ENCODE results near the gene ADARB1.

Gene ADARB1

DNA sequence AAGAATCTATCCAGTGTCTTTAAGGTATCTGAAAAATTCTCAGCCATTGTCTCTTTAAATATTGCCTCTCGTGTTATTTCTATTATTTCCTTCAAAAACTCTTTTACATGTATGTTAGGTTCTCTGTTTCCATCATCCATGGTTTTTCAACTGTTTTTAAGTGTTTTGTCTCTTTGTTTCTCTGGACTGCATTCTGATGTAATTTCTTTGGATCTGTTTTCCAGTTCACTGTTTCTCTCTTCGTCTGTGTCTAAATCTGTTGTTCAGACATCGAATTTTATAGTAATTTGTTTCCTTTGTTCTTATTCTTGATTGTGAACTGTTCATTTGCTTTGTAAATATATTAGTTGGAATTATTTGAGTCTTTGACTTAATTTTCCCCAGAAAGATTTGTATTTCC lies 169.2 kb downstream of the ADARB1 start:
- TF ChIP-seq, protein P1, sequence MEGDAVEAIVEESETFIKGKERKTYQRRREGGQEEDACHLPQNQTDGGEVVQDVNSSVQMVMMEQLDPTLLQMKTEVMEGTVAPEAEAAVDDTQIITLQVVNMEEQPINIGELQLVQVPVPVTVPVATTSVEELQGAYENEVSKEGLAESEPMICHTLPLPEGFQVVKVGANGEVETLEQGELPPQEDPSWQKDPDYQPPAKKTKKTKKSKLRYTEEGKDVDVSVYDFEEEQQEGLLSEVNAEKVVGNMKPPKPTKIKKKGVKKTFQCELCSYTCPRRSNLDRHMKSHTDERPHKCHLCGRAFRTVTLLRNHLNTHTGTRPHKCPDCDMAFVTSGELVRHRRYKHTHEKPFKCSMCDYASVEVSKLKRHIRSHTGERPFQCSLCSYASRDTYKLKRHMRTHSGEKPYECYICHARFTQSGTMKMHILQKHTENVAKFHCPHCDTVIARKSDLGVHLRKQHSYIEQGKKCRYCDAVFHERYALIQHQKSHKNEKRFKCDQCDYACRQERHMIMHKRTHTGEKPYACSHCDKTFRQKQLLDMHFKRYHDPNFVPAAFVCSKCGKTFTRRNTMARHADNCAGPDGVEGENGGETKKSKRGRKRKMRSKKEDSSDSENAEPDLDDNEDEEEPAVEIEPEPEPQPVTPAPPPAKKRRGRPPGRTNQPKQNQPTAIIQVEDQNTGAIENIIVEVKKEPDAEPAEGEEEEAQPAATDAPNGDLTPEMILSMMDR (conservative IDR thresholded peaks at IDR 0.05) = no peak
- no peak for TF ChIP-seq ZFX (IDR thresholded peaks at IDR 0.05)
- no peak overlapping the region for H3K27ac ChIP-seq

DNA sequence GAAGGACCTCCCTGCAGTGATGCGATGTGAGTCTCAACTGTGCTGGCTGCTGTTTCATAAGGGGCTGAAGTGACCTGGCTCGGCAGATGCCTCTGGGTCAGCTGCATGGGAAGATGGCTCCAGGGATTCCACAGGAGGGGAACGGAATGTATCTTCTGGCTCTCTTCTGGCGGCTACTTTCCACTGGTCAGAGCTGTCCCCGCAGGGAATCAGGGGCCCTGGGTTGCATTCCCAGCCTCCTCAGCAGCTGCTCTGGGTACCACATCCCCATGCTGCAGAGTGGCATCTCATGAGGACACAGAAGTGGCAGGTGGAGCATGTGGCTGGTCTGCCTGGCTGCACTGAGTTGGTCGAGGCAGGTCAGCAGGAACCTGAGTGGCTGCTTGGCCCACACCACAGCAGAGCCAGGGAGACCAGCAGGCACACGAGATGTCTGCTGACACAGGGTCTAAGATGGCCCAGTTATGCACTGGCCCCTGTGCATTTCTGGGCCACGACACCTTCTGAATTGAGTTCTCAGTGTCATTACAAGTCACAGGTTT lies 170.5 kb downstream of the ADARB1 start:
- H3K27ac ChIP-seq = no peak overlapping the region
- no peak for TF ChIP-seq ZFX (IDR thresholded peaks at IDR 0.05)
- TF ChIP-seq, protein P1 (conservative IDR thresholded peaks at IDR 0.05) = no peak

DNA sequence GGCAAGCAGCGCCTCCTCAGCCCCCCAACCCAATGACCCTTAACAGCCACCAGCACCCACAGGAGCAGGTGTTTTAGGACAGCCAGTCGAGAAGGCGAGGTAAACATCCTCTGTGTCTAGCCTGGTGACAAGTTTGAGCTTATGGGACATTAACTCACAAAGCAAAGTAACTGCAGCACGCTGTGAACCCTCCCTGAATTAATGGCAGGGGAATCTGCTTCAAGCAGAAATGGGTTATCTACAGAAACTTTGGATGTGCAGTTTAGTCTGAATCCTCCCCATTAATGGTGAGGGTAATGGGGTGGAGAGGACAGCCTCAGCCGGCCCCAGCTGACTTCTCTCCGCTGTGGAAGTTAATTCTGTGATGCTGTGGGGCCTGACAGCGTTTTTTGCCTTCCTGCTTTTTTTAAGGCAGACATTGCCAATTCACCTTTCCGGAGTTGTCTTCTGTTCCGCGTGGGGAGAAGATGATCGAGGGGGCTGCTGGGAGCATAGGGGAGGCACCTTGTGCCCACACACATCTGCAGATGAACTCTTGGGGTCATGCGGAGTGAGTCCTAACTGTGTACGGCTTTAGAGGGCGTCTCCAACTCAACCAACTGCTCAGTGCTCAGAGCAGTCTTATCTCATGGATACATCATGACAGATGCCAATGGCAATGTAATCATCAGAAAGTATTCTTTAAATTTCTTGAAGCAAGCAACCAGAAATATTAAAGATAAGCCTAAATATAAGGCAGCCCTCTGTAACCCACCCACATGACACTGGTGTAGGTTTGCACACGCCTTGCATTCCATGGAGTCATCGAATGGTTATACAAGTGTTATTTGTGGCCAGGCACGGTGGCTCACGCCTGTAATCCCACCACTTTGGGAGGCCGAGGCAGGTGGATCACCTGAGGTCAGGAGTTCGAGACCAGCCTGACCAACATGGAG lies 172.3 kb downstream of the ADARB1 start:
- H3K27ac ChIP-seq = no peak overlapping the region
- TF ChIP-seq ZFX (IDR thresholded peaks at IDR 0.05) = no peak
- TF ChIP-seq, protein P1 (conservative IDR thresholded peaks at IDR 0.05) = no peak

DNA sequence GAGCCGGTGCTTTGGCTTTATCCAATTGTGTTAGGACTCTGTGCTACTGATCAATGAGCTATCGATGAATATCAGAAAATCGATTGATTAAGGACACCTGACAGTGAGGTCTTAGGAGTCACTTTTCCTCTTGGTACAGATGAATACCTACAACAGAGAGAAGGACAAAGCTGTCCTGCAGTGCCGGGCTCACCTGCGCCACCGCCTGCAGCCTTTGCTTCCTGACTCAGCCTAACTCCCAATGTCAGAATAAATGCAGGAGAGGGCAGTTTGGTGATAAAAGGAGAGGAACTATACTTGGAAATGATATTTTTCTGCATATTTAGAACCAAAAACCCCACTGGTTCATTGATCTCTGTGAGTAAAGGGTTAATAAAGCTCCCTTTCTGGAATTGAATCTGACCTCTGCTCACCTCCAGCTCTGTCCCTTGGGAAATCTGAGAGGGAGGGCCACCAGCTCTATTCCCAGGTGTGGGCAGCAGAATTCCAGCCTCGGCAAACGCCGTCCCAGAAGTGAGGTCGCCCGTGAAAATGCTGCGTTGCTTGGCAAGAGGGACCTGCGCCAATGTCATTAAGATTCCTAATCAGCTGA lies 174.0 kb downstream of the ADARB1 start:
- no peak overlapping the region; the same call in 1 of the 2 replicates for H3K27ac ChIP-seq
- TF ChIP-seq, protein P1 (conservative IDR thresholded peaks at IDR 0.05) = no peak
- TF ChIP-seq ZFX (IDR thresholded peaks at IDR 0.05) = no peak

DNA sequence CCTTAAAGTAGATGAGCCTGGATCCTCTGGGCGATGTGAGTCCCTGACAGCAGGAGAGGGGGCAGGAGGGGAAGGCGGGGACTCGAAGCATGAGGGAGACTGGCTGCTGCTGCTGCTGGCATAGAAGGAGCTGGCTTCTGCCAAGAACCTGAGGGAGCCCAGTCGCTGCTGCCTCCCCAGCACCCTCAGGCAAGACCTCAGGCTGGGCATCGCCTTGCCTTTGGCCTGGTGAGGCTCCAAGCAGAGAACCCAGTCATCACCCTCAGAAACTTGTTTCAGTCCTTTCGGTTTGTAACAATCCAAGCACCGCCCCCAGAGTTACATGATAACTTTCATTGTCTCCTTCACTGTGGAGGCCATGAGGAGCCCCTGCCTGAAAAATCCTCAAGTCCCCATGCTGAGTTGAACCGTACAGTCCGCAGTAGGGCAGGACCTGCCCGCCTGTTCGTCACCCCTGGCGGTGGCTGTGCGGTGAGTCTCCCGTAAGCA lies 174.6 kb downstream of the ADARB1 start:
- TF ChIP-seq, protein P1 (conservative IDR thresholded peaks at IDR 0.05) = no peak
- no peak for TF ChIP-seq ZFX (IDR thresholded peaks at IDR 0.05)
- H3K27ac ChIP-seq = no peak overlapping the region; the same call in 1 of the 2 replicates

DNA sequence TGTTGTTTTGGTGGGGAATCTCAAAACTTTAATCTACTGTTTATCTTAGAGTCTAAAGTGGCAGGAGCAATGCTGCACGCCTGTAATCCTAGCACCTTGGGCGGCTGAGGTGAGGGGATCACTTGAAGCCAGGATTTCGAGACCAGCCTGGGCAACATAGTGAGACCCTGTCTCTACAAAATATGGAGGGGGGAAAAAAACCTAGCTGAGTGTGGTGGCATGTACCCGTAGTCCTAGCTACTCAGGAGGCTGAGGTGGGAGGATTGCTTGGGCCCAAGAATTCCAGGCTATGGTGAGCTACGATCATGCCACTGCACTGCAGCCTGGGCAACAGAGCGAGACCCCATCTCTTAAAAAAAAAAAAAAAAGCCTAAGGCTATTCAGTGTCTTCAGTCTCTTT lies 175.2 kb downstream of the ADARB1 start:
- TF ChIP-seq ZFX (IDR thresholded peaks at IDR 0.05) = no peak
- TF ChIP-seq, protein P1 (conservative IDR thresholded peaks at IDR 0.05) = no peak

GRCh38 chr21:45250272-45250671 lies 175.9 kb downstream of the ADARB1 start:
- no peak overlapping the region for H3K27ac ChIP-seq
- TF ChIP-seq, protein P1 (conservative IDR thresholded peaks at IDR 0.05) = no peak
- no peak for TF ChIP-seq ZFX (IDR thresholded peaks at IDR 0.05)

More for the DNA sequence above, 175.2 kb downstream of the ADARB1 start:
- H3K27ac ChIP-seq = no peak overlapping the region

All from C4-2B (cell line).